Activated CD4-positive, alpha-beta memory T cell treated with anti-CD3 and anti-CD28 coated beads, Interleukin-2, amount 10 ng/mL, durations not matched to agents 7 days and 5 days (primary cell): ENCODE data around the gene GAS6. TPM values are rescaled to one million over a fixed set of nuclear protein-coding genes. Genes with fewer than 3 reads are reported as not detected.
A peak's percentile ranks its signal among the peaks of the same experiment; 100 is the strongest.

Experiments used
- CTCF ChIA-PET: fragments of 350-600 bp; sonication (Branson Sonifier 250); formaldehyde crosslinking; loops from one replicate; lab custom pipeline; 2021; ENCODE audit warnings: antibody characterized with exemption, inconsistent platforms; lab: Charles Lee
- POLR2A ChIA-PET: fragments of 350-600 bp; sonication (Branson Sonifier 250); formaldehyde crosslinking; loops from one replicate; lab custom pipeline; 2021; ENCODE audit warnings: antibody characterized with exemption; lab: Charles Lee
- DNase-seq: peaks from one replicate; pipeline ENCODE4 v3.0.0-alpha.2; 2020
- H3K27ac Mint-ChIP-seq: one replicate; pipeline ENCODE4 v1.8.0; 2021; ENCODE audit warnings: mild to moderate bottlenecking, mixed read lengths
- H3K27me3 Mint-ChIP-seq: one replicate; pipeline ENCODE4 v1.8.0; 2021; ENCODE audit warnings: mixed read lengths
- H3K36me3 Mint-ChIP-seq: one replicate; pipeline ENCODE4 v1.8.0; 2021; ENCODE audit warnings: low read depth, mixed read lengths
- H3K4me1 Mint-ChIP-seq: one replicate; pipeline ENCODE4 v1.8.0; 2021; ENCODE audit warnings: mixed read lengths
- H3K4me3 Mint-ChIP-seq: one replicate; pipeline ENCODE4 v1.8.0; 2021; ENCODE audit warnings: mild to moderate bottlenecking, mixed read lengths
- H3K9me3 Mint-ChIP-seq: one replicate; pipeline ENCODE4 v1.8.0; 2021; ENCODE audit warnings: mixed read lengths
- total RNA-seq, 2 experiments: library from RNA; stranded (reverse); gene quantifications; one replicate each; pipeline ENCODE4 v1.2.3, GENCODE V29; 2021

The GAS6 gene
- total RNA-seq, 2 experiments from 2014 or later = 1.3 to 1.8 TPM

DNA sequence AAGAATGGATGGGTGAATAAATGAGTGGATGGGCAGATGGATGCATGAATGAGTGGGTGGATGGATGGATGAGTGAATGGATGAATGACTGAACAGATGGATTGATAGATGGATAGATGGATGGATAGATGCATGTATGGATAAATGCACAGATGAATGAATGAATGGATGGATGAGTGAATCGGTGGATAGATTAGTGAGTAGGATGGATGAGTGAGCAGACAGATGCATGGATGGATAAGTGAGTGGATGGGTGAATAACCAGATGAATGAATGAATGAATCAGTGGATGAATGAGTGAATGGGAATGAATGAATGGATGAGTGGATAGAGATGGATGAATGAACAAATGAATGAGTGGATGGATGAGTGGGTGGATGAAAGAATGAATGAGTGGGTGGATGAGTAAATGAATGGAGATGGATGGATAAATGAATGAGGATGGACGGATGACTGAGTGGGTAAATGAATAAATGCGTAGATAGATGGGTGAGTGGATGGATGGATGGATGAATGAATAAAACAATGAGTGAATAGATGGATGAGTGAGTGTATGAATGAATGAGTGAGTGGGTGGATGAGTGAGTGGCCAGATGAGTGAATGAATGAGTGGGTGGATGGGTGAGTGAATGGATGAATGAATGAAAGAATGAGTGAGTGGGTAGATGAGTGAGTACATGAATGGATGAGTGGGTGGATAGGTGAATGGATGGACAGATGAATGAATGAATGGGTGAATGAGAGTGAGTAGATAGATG lies 13.0 kb downstream of the GAS6 start:
- H3K4me3 Mint-ChIP-seq = no peak overlapping the region
- H3K36me3 Mint-ChIP-seq = no peaks in the 10 kb centered on the region
- ChIA-PET POLR2A (no interaction called here), CTCF (no interaction called here)
- peaks cover 11% of the 10 kb centered on the region for H3K27me3 Mint-ChIP-seq
- no peaks in the 10 kb centered on the region for H3K9me3 Mint-ChIP-seq
- H3K4me1 Mint-ChIP-seq = peaks cover 35% of the 10 kb centered on the region
- no peak overlapping the region for H3K27ac Mint-ChIP-seq
- DNase-seq = no peak

DNA sequence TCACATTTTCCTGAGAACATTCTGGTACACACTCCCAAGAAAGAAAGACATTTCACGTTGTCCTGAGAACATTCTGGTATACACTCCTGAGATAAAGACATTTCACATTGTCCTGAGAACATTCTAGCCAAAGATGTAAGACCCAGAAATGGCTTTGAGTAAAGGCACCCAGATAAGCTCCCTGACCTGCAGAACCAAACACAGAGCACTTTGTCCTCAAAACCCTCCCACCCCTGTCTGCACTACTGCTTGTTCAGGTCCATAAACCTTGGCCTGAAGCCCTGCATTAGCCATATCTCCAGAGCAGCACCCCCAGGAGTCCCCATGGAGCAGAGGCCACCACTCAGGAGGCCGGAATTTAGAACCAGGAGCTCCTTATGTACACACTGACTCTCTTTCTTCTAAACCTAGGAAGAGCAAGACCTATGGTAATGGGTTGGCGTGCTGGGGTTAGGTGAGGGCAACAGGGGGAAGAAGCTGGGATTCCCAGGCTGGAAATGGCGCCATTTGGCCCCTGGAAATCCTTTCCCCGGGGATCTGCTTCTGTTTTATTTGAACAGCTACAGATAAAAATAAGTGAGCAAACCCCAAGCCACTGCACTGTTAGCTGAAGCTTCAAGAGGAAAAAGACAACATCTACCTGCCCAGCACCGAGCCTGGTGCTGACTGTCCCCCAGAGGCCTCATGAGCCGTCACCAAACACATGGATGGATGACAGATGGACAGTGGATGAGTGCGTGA lies 13.7 kb downstream of the GAS6 start:
- ChIA-PET CTCF (no interaction called here), POLR2A (no interaction called here)
- H3K4me1 Mint-ChIP-seq = peaks cover 41% of the 10 kb centered on the region
- H3K4me3 Mint-ChIP-seq = no peak overlapping the region
- no peak overlapping the region for H3K27ac Mint-ChIP-seq
- H3K27me3 Mint-ChIP-seq = peaks cover 11% of the 10 kb centered on the region
- DNase-seq = no peak
- H3K9me3 Mint-ChIP-seq = no peaks in the 10 kb centered on the region
- no peaks in the 10 kb centered on the region for H3K36me3 Mint-ChIP-seq

DNA sequence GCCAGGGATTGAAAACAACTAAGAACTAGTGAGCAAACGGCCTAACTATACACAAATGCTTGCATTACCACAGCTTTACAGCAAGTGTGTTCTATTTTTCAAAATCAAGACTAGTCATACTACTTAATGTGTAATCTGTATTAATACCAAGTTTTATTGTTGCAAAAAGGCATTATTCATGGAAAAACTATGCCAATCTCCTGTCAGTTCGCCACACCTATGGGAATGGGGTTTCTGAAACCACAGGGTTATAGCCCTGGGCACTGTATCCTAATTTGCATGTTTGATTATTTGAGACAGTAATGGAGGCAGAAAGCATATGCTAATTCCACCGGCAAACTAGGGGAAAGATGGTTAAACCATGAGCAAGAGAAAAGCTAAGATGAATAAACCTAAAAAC lies 14.3 kb downstream of the GAS6 start:
- Mint-ChIP-seq H3K27ac (no peak overlapping the region), H3K27me3 (peaks cover 8% of the 10 kb centered on the region), H3K9me3 (no peaks in the 10 kb centered on the region), H3K36me3 (no peaks in the 10 kb centered on the region), H3K4me3 (no peak overlapping the region), H3K4me1 (peaks cover 41% of the 10 kb centered on the region)
- ChIA-PET CTCF (no interaction called here), POLR2A (no interaction called here)
- DNase-seq = no peak

DNA sequence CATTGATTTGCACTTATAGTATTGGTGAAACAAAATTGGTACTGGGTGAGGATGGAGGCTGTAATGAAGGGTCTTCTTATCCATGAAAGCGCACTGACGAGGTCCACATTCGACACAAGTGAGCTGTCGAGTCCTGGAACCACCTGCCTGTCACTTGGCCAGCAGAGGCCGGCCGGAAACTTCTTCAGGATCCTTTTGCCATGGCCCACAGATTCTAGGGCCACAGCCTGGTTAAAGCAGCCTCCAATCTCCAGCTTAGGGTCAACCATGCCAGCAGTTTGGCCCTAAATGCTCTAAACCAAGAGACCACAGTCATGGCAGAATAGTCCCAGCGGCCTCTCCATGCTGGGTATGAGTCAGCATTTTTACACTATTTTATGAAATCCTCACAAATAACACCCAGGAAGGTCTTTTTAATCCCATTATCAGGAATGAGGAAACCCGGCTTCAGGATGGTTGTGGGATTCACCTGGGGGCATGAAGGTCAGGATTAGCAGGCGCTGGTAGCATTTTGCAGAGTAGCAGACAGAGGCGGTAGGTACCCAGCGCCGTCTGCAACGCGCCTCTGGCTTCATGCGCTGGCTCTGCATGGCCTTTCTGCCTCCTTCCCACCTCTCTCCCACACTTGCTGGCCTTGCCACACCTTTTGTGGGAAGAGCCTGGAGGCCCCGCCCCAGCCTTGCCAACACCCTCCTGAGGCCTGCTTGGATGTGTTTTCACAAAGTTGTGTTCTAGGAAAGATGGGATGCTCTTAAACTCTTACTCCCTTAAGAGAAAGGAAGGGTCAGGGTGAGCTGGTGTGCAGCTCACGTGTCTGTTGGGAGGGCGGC lies 15.2 kb downstream of the GAS6 start:
- no peak for DNase-seq
- CTCF ChIA-PET = no interaction called here
- peaks cover 5% of the 10 kb centered on the region for H3K27me3 Mint-ChIP-seq

DNA sequence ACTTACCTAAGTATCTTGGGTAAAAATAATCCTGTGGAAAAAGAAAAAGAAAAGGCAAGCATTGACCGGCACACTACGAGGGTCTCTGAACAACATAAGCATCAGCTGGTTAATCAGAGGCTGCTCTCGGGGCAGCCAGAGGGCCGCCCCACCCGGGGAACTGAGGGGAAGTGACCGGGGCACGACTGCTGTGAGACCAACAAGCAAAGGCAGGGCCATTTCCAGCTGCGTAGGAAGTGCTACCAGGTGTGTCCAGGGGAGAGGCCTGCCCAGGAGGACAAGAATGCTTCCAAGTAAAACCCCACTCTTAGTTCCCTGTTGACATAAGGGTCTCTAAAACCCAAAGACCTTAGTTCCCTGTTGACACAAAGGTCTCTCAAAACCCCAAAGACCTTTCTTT lies 15.9 kb downstream of the GAS6 start:
- Mint-ChIP-seq H3K36me3 (peaks cover 3% of the 10 kb centered on the region), H3K9me3 (no peaks in the 10 kb centered on the region), H3K27ac (no peak overlapping the region), H3K27me3 (peaks cover 4% of the 10 kb centered on the region), H3K4me1 (peaks cover 30% of the 10 kb centered on the region), H3K4me3 (no peak overlapping the region)
- ChIA-PET CTCF (no interaction called here), POLR2A (no interaction called here)
- DNase-seq = no peak

More for the DNA sequence above, 15.2 kb downstream of the GAS6 start:
- H3K9me3 Mint-ChIP-seq = no peaks in the 10 kb centered on the region
- H3K36me3 Mint-ChIP-seq = peaks cover 3% of the 10 kb centered on the region
- POLR2A ChIA-PET = no interaction called here
- peaks cover 35% of the 10 kb centered on the region for H3K4me1 Mint-ChIP-seq
- no peak overlapping the region for H3K27ac Mint-ChIP-seq
- no peak overlapping the region for H3K4me3 Mint-ChIP-seq

DNA sequence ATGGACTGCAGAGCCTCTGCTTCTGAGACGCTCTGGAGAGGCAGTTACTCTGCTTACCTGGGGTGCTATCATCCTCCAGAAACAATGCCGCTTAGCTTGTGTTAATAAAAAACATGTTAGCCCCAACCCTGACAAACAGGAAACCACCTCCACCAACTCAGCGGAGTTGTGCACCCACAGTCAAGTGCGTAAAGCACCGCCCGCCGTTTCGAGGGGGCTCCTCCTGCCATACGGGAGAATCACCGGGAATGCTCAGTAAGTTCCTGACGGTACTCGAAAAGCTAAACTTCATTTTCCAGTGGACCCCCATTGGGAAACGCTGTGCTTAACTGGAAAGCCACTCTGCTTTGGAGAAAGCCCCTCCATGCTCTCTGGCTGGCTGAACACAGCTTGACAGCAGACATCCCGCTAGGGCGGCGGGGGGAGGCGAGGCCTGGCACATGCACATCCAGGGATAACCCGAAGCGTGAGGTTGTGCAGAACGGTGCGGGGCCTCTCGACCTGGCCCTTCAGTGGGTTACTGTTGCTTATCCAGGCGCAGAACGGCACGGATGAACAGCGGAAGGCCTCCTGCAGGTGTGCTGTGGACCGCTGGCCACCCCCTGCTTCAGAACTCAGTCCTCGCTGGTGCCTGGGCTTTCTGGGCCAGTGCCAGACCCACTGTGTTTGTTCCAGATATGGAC lies 17.1 kb downstream of the GAS6 start:
- Mint-ChIP-seq H3K36me3 (peaks cover 3% of the 10 kb centered on the region), H3K27ac (peak overlapping the region; percentile 58), H3K4me3 (peak overlapping the region; percentile 33), H3K27me3 (peaks cover 4% of the 10 kb centered on the region), H3K4me1 (peaks cover 34% of the 10 kb centered on the region), H3K9me3 (peaks cover 6% of the 10 kb centered on the region)
- POLR2A ChIA-PET = interaction anchor here (0.9 to 1.3 kb wide), 3 partner anchors 9 to 671 kb away, joined by 3 read pairs; no protein-coding TSS in a partner anchor
- peak; percentile 48 for DNase-seq
- CTCF ChIA-PET = no interaction called here

DNA sequence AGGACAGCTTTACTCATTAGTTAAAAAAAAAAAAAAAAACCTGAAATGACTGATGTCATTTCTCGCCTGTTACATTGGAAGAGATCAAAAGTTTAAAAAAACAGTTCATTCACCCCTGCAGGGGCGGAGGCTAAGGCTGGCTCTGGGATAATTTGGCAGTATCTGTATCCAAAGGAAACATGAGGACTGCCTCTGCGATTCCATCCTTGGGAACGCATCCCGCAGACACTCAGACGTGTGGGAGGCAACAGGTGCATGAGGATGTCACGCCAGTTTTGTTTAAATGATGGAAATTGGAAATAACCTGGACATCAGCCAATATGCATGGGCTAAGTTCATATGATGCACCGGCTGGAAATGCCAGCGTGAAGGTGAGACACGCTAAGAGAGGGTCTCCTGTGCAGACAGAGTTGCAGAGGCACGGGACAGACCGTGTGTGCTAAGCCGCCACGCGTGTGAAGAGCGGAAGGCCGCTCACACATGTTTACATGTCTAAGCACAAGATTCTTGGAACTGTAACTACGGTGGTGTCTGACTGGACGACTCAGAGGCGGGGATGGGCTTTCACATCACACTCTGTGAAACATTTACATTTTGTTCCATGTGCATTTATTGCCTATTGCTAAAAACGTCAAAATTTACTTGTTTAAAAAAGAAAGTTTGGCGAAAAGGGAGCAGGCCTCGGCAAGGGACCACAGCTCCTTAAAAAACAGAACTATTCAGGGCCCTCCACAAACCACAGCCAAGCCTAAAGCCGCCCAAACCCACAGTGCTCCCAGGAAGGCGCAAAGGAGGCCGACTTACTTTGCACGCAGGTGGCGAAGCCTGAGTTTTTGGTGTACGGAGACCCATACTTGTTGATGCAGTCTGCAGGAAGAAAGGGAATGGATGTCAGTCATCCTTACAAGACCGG lies 17.9 kb downstream of the GAS6 start:
- Mint-ChIP-seq H3K36me3 (peaks cover 3% of the 10 kb centered on the region), H3K27me3 (peaks cover 4% of the 10 kb centered on the region), H3K4me3 (peak overlapping the region; percentile 33), H3K9me3 (peaks cover 9% of the 10 kb centered on the region), H3K4me1 (peaks cover 37% of the 10 kb centered on the region), H3K27ac (peak overlapping the region; percentile 58)
- POLR2A ChIA-PET = interaction anchor here (0.9 to 1.3 kb wide), 3 partner anchors 10 to 670 kb away, joined by 3 read pairs; no protein-coding TSS in a partner anchor
- CTCF ChIA-PET = interaction anchor here (0.6 kb wide), 1 partner anchor 26 kb away, joined by 5 read pairs; no protein-coding TSS in a partner anchor
- DNase-seq = no peak

DNA sequence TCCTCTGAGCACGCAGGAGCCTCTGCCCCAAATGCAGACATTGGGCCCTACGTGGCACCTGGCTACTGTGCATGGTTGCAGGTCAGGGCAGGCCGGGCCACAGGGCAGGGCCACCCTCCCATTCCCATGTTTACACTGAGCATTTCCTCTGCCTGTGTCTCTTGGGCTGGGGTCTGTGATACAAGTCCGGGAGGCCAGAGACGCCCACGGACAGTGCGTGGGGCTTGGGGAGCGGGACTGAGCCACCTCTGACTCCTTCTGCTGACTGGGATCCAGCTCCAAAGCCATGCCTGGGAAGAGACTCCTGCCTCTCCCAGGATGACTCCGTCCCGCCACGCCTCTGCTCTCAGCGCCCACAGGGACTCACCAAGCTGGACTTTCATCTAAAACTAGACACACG lies 18.8 kb downstream of the GAS6 start:
- Mint-ChIP-seq H3K36me3 (peaks cover 3% of the 10 kb centered on the region), H3K27me3 (peaks cover 4% of the 10 kb centered on the region), H3K9me3 (peaks cover 9% of the 10 kb centered on the region), H3K27ac (no peak overlapping the region), H3K4me1 (peaks cover 37% of the 10 kb centered on the region), H3K4me3 (no peak overlapping the region)
- ChIA-PET CTCF (interaction anchor here (0.6 kb wide), 1 partner anchor 27 kb away, joined by 5 read pairs; no protein-coding TSS in a partner anchor), POLR2A (no interaction called here)
- DNase-seq = no peak

DNA sequence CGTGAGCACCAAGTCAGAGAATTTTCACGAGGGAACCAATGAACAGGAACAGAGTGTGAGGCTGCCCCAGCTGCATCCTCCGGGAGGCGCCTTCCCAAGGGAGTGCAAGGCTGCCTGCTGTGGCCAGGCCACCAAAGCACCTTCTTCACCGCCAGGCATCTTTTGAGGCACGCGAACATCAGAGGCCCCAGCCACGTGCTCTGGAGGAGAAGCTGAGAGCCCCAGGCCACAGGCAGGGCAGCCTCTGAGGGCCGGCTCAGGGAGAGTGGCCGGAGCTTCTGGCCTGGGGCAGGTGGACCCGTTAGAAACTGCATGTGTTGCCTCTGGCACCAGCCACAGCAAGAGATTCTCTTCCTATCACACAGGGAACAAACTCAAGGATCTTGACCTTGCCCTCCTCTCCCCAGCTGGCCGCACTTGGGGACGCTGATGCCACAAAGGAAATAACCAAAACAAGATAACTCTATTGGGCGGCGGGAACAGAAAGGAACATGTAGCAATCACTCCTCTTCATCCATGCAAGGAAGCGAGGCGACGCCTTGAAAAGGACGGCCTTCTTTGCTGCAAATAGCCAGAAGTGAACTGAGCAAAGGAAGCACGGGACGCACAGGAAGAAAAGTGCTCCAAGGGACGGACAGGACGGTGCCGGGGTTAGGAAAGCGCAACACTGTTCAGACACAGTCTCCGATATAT lies 19.9 kb downstream of the GAS6 start:
- peaks cover 37% of the 10 kb centered on the region for H3K4me1 Mint-ChIP-seq
- peaks cover 9% of the 10 kb centered on the region for H3K9me3 Mint-ChIP-seq
- DNase-seq = no peak
- H3K36me3 Mint-ChIP-seq = peaks cover 3% of the 10 kb centered on the region
- no peak overlapping the region for H3K4me3 Mint-ChIP-seq
- POLR2A ChIA-PET = no interaction called here
- H3K27me3 Mint-ChIP-seq = peaks cover 4% of the 10 kb centered on the region
- H3K27ac Mint-ChIP-seq = no peak overlapping the region
- CTCF ChIA-PET = no interaction called here

DNA sequence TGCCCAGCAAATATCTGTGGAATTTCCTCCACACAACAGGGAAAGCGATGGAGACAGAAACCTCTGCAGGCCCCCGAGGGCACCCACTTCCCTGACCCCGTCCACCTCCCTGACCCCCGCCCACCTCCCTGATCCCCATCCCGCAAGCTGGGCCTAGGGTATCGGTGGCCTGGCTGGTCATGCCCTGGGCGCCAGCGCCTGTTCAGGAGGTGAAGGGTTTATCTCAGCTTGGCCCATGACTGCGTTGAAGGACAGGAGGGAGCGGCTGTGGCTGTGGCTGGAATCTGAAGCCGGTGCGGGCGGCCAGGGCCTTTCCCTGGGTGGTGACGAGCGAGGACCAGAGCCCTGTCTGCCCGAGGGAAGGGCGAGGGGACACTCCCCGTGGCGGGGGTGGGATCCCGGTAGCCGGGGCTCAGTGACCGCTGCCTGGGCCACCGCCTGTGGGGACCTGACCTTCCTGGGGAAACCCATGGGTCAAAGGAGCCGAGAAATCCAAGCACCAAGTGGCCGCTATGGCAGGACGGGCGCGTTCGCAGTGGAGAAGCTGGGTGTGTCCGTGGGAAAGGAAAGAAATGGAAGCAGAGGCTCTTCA lies 20.7 kb downstream of the GAS6 start:
- H3K4me3 Mint-ChIP-seq = no peak overlapping the region
- no peak overlapping the region for H3K27ac Mint-ChIP-seq
- peaks cover 4% of the 10 kb centered on the region for H3K27me3 Mint-ChIP-seq
- peaks cover 37% of the 10 kb centered on the region for H3K4me1 Mint-ChIP-seq
- no peak for DNase-seq
- POLR2A ChIA-PET = no interaction called here
- CTCF ChIA-PET = no interaction called here
- H3K36me3 Mint-ChIP-seq = peaks cover 3% of the 10 kb centered on the region
- H3K9me3 Mint-ChIP-seq = peaks cover 9% of the 10 kb centered on the region
